ENCODE results near the gene WSCD2. TPM values are rescaled to one million over a fixed set of nuclear protein-coding genes. Genes with fewer than 3 reads are reported as not detected.

Gene WSCD2
- total and polyA plus RNA-seq, 3 donors from 2014 or later, result 0.50 to 1.7 (median 0.94) TPM

- no peaks in the 10 kb centered on the region for H3K9me3 ChIP-seq
- no peak overlapping the region for H3K27ac ChIP-seq
- TF ChIP-seq POLR2A (IDR thresholded peaks at IDR 0.05) (no peak), CTCF (IDR thresholded peaks at IDR 0.05) (no peak)
- no peaks in the 10 kb centered on the region for H3K27me3 ChIP-seq
- intact Hi-C loops (cut with DNase I; ENCODE audit: low total_unique reads), result no loop called here
- no peak for DNase-seq
- H3K36me3 ChIP-seq (ENCODE audit: low read depth, missing control alignments), result no peaks in the 10 kb centered on the region
- H3K4me3 ChIP-seq, result no peak overlapping the region
- H3K4me1 ChIP-seq, result no peaks in the 10 kb centered on the region
- 61 to 64% methylated on average over 3 of the region's 3 CpGs for WGBS, 2 donors
Observed at GRCh38 chr12:108260039-108260438, 131.0 kb downstream of the WSCD2 start.

GRCh38 chr12:108260969-108261368, 131.9 kb downstream of the WSCD2 start:
- intact Hi-C loops (cut with DNase I; ENCODE audit: low total_unique reads), result no loop called here

GRCh38 chr12:108265505-108265904, 136.4 kb downstream of the WSCD2 start:
- no peak for DNase-seq
- Histone ChIP-seq H3K27ac (no peak overlapping the region), H3K27me3 (no peaks in the 10 kb centered on the region), H3K4me3 (no peak overlapping the region), H3K4me1 (no peaks in the 10 kb centered on the region), H3K9me3 (no peaks in the 10 kb centered on the region), H3K36me3 (ENCODE audit: low read depth, missing control alignments) (no peaks in the 10 kb centered on the region)
- 90 to 92% methylated on average over 1 of the region's 1 CpG for WGBS, 2 donors
- intact Hi-C loops (cut with DNase I; ENCODE audit: low total_unique reads), result no loop called here
- TF ChIP-seq POLR2A (IDR thresholded peaks at IDR 0.05) (no peak), CTCF (IDR thresholded peaks at IDR 0.05) (no peak)

More at GRCh38 chr12:108260969-108261368, 131.9 kb downstream of the WSCD2 start:
- TF ChIP-seq POLR2A (IDR thresholded peaks at IDR 0.05), result no peak
- no peak for TF ChIP-seq CTCF (IDR thresholded peaks at IDR 0.05)
- Histone ChIP-seq H3K36me3 (ENCODE audit: low read depth, missing control alignments) (no peaks in the 10 kb centered on the region), H3K4me1 (no peaks in the 10 kb centered on the region), H3K9me3 (no peaks in the 10 kb centered on the region), H3K27ac (no peak overlapping the region), H3K27me3 (no peaks in the 10 kb centered on the region), H3K4me3 (no peak overlapping the region)
- DNase-seq, result no peak

- Histone ChIP-seq H3K27ac (no peak overlapping the region), H3K4me3 (no peak overlapping the region), H3K9me3 (no peaks in the 10 kb centered on the region), H3K36me3 (ENCODE audit: low read depth, missing control alignments) (no peaks in the 10 kb centered on the region), H3K4me1 (no peaks in the 10 kb centered on the region), H3K27me3 (no peaks in the 10 kb centered on the region)
- DNase-seq, result no peak
- 76 to 88% methylated on average over 1 of the region's 1 CpG for WGBS, 2 donors
- TF ChIP-seq POLR2A (IDR thresholded peaks at IDR 0.05) (no peak), CTCF (IDR thresholded peaks at IDR 0.05) (no peak)
- intact Hi-C loops (cut with DNase I; ENCODE audit: low total_unique reads), result no loop called here
Observed at GRCh38 chr12:108266131-108266530, 137.0 kb downstream of the WSCD2 start.

GRCh38 chr12:108267450-108267849, 138.4 kb downstream of the WSCD2 start:
- TF ChIP-seq POLR2A (IDR thresholded peaks at IDR 0.05) (no peak), CTCF (IDR thresholded peaks at IDR 0.05) (no peak)
- 77 to 83% methylated on average over 4 of the region's 4 CpGs for WGBS, 2 donors
- Histone ChIP-seq H3K27me3 (no peaks in the 10 kb centered on the region), H3K4me1 (no peaks in the 10 kb centered on the region), H3K4me3 (no peak overlapping the region), H3K27ac (no peak overlapping the region), H3K36me3 (ENCODE audit: low read depth, missing control alignments) (no peaks in the 10 kb centered on the region), H3K9me3 (no peaks in the 10 kb centered on the region)
- DNase-seq, result no peak
- intact Hi-C loops (cut with DNase I; ENCODE audit: low total_unique reads), result no loop called here
